Bronchus fibroblast of lung (primary cell): Measurements from ENCODE around the gene VPS18. TPM values are rescaled to one million over a fixed set of nuclear protein-coding genes. Genes with fewer than 3 reads are reported as not detected.

ENCODE experiments used
- total RNA-seq: library from RNA; depleted of rRNA; stranded (reverse); fragments of >200 nt; gene quantifications from 2 replicates; pipeline ENCODE4 v1.2.3, GENCODE V29; 2015

The VPS18 gene, protein sequence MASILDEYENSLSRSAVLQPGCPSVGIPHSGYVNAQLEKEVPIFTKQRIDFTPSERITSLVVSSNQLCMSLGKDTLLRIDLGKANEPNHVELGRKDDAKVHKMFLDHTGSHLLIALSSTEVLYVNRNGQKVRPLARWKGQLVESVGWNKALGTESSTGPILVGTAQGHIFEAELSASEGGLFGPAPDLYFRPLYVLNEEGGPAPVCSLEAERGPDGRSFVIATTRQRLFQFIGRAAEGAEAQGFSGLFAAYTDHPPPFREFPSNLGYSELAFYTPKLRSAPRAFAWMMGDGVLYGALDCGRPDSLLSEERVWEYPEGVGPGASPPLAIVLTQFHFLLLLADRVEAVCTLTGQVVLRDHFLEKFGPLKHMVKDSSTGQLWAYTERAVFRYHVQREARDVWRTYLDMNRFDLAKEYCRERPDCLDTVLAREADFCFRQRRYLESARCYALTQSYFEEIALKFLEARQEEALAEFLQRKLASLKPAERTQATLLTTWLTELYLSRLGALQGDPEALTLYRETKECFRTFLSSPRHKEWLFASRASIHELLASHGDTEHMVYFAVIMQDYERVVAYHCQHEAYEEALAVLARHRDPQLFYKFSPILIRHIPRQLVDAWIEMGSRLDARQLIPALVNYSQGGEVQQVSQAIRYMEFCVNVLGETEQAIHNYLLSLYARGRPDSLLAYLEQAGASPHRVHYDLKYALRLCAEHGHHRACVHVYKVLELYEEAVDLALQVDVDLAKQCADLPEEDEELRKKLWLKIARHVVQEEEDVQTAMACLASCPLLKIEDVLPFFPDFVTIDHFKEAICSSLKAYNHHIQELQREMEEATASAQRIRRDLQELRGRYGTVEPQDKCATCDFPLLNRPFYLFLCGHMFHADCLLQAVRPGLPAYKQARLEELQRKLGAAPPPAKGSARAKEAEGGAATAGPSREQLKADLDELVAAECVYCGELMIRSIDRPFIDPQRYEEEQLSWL
- total RNA-seq, result 24.0 and 26.6 TPM in 2 replicates

DNA sequence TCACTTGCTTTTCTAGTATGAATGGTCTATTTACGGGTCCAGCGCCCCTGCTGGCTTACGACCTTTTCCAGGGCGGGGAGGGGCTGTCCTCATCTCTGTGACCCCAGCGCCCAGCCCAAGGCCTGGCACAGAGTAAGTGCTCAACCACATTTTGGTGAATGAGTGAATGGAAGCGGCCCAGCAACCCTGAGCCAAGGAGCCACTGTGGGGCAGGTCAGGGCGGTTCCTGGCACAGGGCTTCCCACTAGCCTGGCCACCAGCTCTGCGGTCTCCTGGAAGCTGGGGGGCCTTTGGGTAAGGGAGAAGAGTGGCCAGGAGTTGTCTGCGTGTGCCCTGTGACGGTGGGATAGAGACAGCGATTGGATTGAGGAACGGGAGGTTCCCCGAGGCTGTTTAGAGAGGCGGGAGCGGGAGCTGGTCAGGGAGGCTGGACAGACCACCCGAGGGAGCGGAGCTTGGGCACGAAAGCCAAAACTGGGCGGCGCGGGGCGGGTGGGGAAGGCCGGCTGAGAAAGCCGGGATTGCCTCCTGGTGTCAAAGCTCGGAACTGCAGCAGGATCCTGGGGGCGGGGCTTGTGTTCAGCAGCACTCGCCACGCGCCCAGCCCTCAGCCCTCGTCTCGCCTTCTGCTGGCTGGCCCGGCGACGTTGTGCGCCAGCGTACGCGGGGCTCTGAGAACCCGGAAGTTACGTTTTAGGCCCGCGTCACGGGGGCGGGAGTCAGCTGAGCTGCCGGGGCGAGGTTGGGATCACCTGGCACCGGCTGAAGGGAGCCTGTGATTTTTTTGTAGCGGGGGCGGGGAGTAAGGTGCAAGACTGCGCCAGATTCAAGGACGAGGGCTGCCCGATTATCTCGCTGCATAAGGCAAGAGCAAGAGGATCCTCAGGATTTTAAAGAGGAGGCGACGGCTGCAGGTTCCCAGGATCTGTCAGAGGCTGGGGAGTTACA, at the start of gene VPS18:
Gene VPS18 (plus strand): TSS at position 718 of the 948 bp plus-strand sequence. CDS start 319 bp downstream, outside the sequence.

DNA sequence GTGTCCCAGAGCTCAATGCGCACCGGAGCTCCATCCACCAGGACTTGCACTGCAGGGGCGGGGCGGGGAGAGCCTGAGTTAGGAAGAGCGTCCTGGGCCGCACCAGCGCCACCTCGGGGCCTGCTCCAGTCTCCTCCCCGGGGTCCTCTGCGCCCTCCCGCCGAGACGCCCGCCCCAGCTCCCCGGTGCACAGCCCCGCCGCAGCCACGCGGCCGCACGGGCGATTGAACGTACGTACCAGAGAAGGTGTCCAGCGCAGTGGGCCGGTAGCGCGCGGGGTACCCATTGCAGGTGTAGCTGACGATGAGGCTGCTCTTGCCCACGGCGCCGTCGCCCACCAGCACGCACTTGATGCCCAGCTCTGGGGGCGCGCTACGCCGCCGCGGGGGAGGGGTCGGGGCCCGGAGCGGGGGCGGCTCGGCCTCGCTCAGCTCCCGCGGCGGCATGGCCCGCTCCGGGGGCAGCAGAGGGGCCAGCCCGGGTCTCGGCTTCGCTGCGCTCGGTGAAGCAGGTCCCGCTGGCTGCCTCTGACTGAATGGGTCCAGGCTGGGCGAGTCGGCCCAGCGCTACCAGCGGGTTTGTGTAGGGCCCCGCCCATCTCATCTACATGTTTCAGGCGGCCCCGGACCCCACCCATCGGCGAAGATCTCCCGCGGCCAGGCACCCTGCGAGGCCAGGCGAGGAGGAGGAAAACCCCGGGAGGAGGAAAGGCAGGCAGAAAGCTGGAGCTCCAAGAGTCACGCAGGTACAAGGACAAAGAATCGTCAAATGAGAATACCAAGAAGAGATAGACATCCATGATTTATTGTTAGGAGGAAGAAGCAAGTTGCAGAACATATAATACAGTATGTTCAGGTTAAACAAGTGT, 20.3 kb upstream of the VPS18 start, which contains the start of gene RHOV:
Gene RHOV (minus strand): TSS at position 541 of the 868 bp plus-strand sequence. CDS start 95 bp downstream, at position 446.

DNA sequence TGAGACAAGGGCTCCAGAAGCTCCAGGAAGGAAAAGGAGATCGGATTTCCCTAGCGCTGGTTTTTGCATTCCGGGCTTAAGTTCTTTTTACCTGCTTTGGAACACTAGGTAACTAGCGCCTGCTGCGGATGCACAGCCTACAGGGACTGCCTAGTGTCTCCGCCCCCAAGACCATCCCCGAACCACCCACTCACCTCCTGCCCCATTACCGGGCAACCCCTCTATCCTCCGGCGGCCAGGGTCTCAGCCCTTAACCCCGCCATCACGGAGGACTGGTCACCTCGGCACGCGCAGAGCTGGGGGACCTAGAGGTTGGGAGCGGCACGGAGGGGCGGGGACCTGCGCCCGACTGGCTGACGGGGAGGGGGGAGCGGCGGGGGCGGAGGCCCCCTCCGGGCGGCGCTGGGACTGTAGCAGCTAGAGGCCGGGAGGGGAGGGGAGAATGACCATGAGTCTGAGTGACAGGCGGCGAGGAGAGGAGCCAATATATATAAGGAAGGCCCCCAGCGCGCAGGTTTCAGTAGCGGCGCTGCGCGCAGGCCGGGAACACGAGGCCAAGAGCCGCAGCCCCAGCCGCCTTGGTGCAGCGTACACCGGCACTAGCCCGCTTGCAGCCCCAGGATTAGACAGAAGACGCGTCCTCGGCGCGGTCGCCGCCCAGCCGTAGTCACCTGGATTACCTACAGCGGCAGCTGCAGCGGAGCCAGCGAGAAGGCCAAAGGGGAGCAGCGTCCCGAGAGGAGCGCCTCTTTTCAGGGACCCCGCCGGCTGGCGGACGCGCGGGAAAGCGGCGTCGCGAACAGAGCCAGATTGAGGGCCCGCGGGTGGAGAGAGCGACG, 34.8 kb downstream of the VPS18 start, which contains the start of gene DLL4:
Gene DLL4 (plus strand): TSS at position 520 of the 839 bp plus-strand sequence. CDS start 329 bp downstream, outside the sequence.

DNA sequence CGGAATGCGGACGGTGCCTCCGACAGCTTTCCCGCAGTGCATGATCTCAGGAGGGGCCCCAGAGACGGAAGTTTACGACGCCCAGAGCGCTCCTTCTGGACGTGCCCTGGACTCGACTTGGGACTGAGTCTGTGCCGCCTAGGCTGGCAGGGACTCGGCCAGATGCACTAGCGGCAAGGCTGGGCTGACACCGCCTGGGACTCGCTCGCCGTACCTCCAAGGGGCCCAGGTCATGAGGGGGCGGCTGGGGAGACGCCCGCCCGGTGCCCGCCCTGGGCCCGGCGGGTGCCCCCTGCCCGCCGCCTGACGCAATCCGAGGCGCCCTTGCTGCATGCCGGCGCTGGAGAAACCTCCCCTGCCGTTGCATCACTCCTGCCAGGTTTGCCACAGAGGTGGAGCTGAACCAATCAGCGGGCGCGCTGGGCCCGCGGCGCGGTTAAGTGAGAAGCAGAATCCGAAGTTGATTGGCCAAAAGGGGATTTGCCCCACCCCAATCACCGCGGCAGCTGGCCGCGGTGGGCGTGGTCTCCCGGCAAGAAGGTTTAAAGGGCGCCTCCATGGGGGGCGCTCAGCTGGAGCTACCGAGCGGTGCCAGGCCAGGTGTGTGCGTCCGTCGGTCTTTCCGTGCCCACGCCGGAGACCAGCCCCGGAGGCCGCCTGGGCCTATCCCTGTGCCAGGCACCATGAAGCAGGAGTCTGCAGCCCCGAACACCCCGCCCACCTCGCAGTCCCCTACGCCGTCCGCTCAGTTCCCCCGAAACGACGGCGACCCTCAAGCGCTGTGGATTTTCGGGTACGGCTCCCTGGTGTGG, 58.9 kb downstream of the VPS18 start, which contains the start of gene CHAC1:
Gene CHAC1 (plus strand): TSS at position 571 of the 812 bp plus-strand sequence. CDS start 113 bp downstream, at position 684.

Other genes with a start within 250 kb of the VPS18 start
- 12.9 and 14.1 TPM in 2 replicates for gene RAD51, start 199.3 kb upstream of the VPS18 start, total RNA-seq
- 11.4 and 16.8 TPM in 2 replicates for gene RMDN3, start 139.2 kb upstream of the VPS18 start, total RNA-seq
- 4.2 and 4.8 TPM in 2 replicates for gene GCHFR, start 130.4 kb upstream of the VPS18 start, total RNA-seq
- not detected in 2 replicates for gene C15orf62, start 124.5 kb upstream of the VPS18 start, total RNA-seq
- gene ZFYVE19, start 87.4 kb upstream of the VPS18 start, total RNA-seq, result 20.1 and 32.3 TPM in 2 replicates
- gene DNAJC17, start 87.0 kb upstream of the VPS18 start, total RNA-seq, result 33.9 and 60.5 TPM in 2 replicates
- gene PPP1R14D, start 65.7 kb upstream of the VPS18 start, total RNA-seq, result not detected in 2 replicates
- 2.5 and 4.3 TPM in 2 replicates for gene SPINT1, start 50.4 kb upstream of the VPS18 start, total RNA-seq
- not detected in 2 replicates for gene RHOV, start 20.2 kb upstream of the VPS18 start, total RNA-seq
- gene DLL4, start 34.9 kb downstream of the VPS18 start, total RNA-seq, result under 0.01 and 0.15 TPM in 2 replicates
- gene CHAC1, start 59.0 kb downstream of the VPS18 start, total RNA-seq, result 73.6 and 79.5 TPM in 2 replicates
- 13.4 and 17.8 TPM in 2 replicates for gene INO80, start 221.8 kb downstream of the VPS18 start, total RNA-seq